Endothelial cell of umbilical vein (primary cell): Measurements from ENCODE around the gene RNF169. TPM values are rescaled to one million over a fixed set of nuclear protein-coding genes. Genes with fewer than 3 reads are reported as not detected.

Experiments used
- BruUV-seq: library from RNA; stranded (reverse); fragments of 400-500 nt; replicated peaks from 2 replicates; lab custom pipeline; 2021; lab: Mats Ljungman, UMichigan
- CTCF ChIA-PET: fragments of 300-600, 350-600 bp; sonication (Branson Sonifier 250); formaldehyde crosslinking; loops from one replicate; lab custom pipeline; 2021; ENCODE audit warnings: antibody characterized with exemption, inconsistent platforms; lab: Charles Lee
- POLR2A ChIA-PET: fragments of 300-600, 350-600 bp; sonication (Branson Sonifier 250); formaldehyde crosslinking; loops from one replicate; lab custom pipeline; 2021; ENCODE audit warnings: antibody characterized with exemption, inconsistent platforms; lab: Charles Lee
- DNase-seq: peaks from one replicate; pipeline ENCODE4 v3.0.0-alpha.2; 2011; ENCODE audit warnings: low read depth, low spot score
- FAIRE-seq: peaks from 2 replicates; lab custom pipeline; 2011; peaks lifted over from hg19 to GRCh38; lab: Jason Lieb, UNC
- H2AFZ ChIP-seq: 2 replicates; pipeline ENCODE4 v1.6.0; 2012; ENCODE audit warnings: low read depth, low read length, control low read depth, inconsistent platforms
- H3K27ac ChIP-seq: 2 replicates; pipeline ENCODE4 v1.5.1; 2011; ENCODE audit warnings: low read depth, mild to moderate bottlenecking, control low read depth, low read length, moderate library complexity; ENCODE audit not compliant: insufficient read depth
- H3K27me3 ChIP-seq, 2 experiments: 2 replicates each; pipeline versions ENCODE4 v1.6.0 to v1.6.1; 2011; ENCODE audit warnings: low read length in 2 of 2, mixed read lengths in 1 of 2; ENCODE audit not compliant: control insufficient read depth in 2 of 2, insufficient read depth in 2 of 2
- H3K36me3 ChIP-seq, 2 experiments: 2 replicates in 1 of 2; 3 replicates in 1 of 2; pipeline ENCODE4 v1.5.1; 2011; ENCODE audit warnings: low read length in 2 of 2, mild to moderate bottlenecking in 1 of 2, moderate library complexity in 1 of 2; ENCODE audit not compliant: control insufficient read depth in 2 of 2, insufficient read depth in 2 of 2; ENCODE audit errors: extremely low read depth in 1 of 2
- H3K4me1 ChIP-seq: 3 replicates; pipeline ENCODE4 v1.5.1; 2011; ENCODE audit warnings: mild to moderate bottlenecking, low read length; ENCODE audit not compliant: control insufficient read depth, insufficient read depth; ENCODE audit errors: extremely low read depth
- H3K4me2 ChIP-seq: 2 replicates; pipeline ENCODE4 v1.6.1; 2011; ENCODE audit warnings: low read length, control low read depth, mixed read lengths; ENCODE audit not compliant: insufficient read depth
- H3K4me3 ChIP-seq, 3 experiments: fragments of 200-600 bp in 1 of 3; sonication (generic), shearing (Covaris generic) in 1 of 3; replicated peaks in 1 of 3; 2 replicates each; pipeline ENCODE4 v1.5.1; 2011 to 2016; ENCODE audit warnings: control low read depth in 3 of 3, low read length in 3 of 3, mild to moderate bottlenecking in 2 of 3, inconsistent platforms in 1 of 3, low read depth in 1 of 3, moderate library complexity in 1 of 3; ENCODE audit not compliant: insufficient read depth in 1 of 3
- H3K79me2 ChIP-seq: 2 replicates; pipeline ENCODE4 v1.6.0; 2012; ENCODE audit warnings: low read length, inconsistent platforms; ENCODE audit not compliant: control insufficient read depth, insufficient read depth
- H3K9ac ChIP-seq: replicated peaks from 2 replicates; pipeline ENCODE3; 2011; ENCODE audit warnings: low read length, control low read depth; ENCODE audit not compliant: insufficient read depth; ENCODE audit errors: extremely low read depth
- H3K9me1 ChIP-seq: replicated peaks from 3 replicates; pipeline ENCODE4 v1.6.0; 2011; ENCODE audit warnings: mild to moderate bottlenecking, low read length; ENCODE audit not compliant: control insufficient read depth, insufficient read depth; ENCODE audit errors: extremely low read depth
- H3K9me3 ChIP-seq: replicated peaks from 2 replicates; pipeline ENCODE4 v1.5.1; 2012; ENCODE audit warnings: low read length, inconsistent platforms; ENCODE audit not compliant: control insufficient read depth, insufficient read depth
- H4K20me1 ChIP-seq: replicated peaks from 2 replicates; pipeline ENCODE3; 2011; ENCODE audit warnings: mild to moderate bottlenecking, low read length; ENCODE audit not compliant: control insufficient read depth, insufficient read depth; ENCODE audit errors: extremely low read depth
- FOS ChIP-seq: IDR thresholded peaks from 2 replicates; pipeline ENCODE4 v1.6.1; 2011; ENCODE audit warnings: mild to moderate bottlenecking, low read length, moderate library complexity, borderline replicate concordance; ENCODE audit not compliant: insufficient read depth
- MYC ChIP-seq: IDR thresholded peaks from one replicate; pipeline ENCODE4 v1.6.1; 2011; ENCODE audit warnings: mild to moderate bottlenecking, low read depth, low read length
- POLR2AphosphoS5 ChIP-seq: IDR thresholded peaks from 2 replicates; pipeline ENCODE4 v1.6.1; 2012; ENCODE audit warnings: low read depth, mild to moderate bottlenecking, control low read depth, low read length, moderate library complexity; ENCODE audit not compliant: insufficient read depth
- dilution Hi-C: fragments of 300-500 bp; cut with MboI; formaldehyde crosslinking; loops from one replicate; pipeline ENCODE4 v1.15.0; 2019; ENCODE audit warnings: low sequenced_read_pairs; ENCODE audit not compliant: extremely low pct_ligation_motif_present
- intact Hi-C: fragments of 100-400 bp; cut with micrococcal nuclease; formaldehyde crosslinking; loops from one replicate; pipeline ENCODE4 v1.10.0; 2022
- polyA plus RNA-seq, 4 experiments: library from polyadenylated mRNA; depleted of rRNA in 3 of 4; stranded (reverse) in 3 of 4; unstranded in 1 of 4; fragments of >200 nt; gene quantifications; 2 replicates each; pipeline versions ENCODE4 v1.2.1 to v1.2.3, GENCODE V29; 2011 to 2012; ENCODE audit warnings: missing spikeins in 1 of 4
- total RNA-seq: library from RNA; stranded (reverse); gene quantifications from 2 replicates; pipeline ENCODE4 v1.2.3, GENCODE V29; 2021
- TF ChIP-seq, protein P1 (sequence below): IDR thresholded peaks from 2 replicates; pipeline ENCODE4 v1.6.1; 2011; ENCODE audit not compliant: insufficient read depth, insufficient read length

The RNF169 gene
- total and polyA plus RNA-seq, 2 donors (not counting 3 experiments of a cell fraction or from before 2014, with no cell fraction given), result 5.8 to 21.3 TPM

DNA sequence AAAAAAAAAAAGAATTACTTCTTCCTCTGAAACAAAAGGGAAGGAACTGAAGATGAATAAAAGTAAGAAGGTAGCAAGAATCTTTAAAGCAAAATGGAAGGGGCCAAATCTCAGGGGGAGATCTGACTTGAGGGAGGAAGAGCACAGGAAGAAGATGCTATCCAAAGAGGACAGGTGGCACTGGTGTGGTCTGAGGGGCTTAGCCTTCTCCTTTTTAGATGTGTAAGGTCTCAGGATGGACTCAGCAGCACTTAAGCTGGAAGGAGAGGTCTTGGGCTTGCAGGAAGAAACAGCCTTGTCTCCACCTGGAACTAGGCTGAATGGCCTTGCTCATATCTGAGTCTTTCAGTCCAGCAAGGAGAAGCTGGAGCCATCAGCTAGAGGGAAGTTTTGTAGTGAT, 5.0 kb upstream of the RNF169 start:
- intact Hi-C loops, result no loop called here

DNA sequence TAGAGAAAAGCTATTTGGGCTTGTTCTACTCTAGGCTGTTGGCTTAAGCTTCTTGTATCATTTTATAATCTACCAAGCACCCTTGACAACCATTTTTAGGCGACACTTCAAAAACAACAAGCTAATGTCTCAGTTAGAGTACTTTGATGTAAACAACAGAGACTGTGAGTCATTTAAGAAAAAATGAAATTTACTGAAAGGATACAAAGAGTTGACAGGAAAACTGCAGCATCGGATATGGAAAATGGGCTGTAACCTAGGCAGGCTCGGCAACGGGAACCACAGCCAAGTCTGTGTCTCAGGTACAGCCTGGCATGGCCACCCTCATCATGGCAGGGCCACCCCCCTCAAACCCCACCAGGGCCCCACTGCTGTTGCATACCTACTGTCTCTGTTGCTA, 4.4 kb upstream of the RNF169 start:
- ChIA-PET POLR2A (no interaction called here), CTCF (interaction anchor here (1.1 to 3.3 kb wide), 7 partner anchors 11 to 291 kb away, joined by 3 to 13 read pairs (median 5); no protein-coding TSS in a partner anchor)
- H3K79me2 ChIP-seq, result peaks cover 2% of the 10 kb centered on the region
- peak; percentile 24 for FAIRE-seq
- H3K27ac ChIP-seq, result no peak overlapping the region
- no peaks in the 10 kb centered on the region for H3K9me1 ChIP-seq
- peaks cover under 1 to 2% of the 10 kb centered on the region in 2 experiments for H3K27me3 ChIP-seq
- H4K20me1 ChIP-seq, result no peaks in the 10 kb centered on the region
- no peaks in the 10 kb centered on the region for H3K36me3 ChIP-seq
- DNase-seq, result peak; percentile 48
- H3K4me3 ChIP-seq, result no peak overlapping the region
- peaks cover 6% of the 10 kb centered on the region for H3K4me1 ChIP-seq
- H3K9me3 ChIP-seq, result no peaks in the 10 kb centered on the region
- intact Hi-C loops, result no loop called here
- no peak overlapping the region for H3K4me2 ChIP-seq
- no peak overlapping the region for H2AFZ ChIP-seq
- BruUV-seq, result no TSS peak
- TF ChIP-seq POLR2AphosphoS5, result no peak
- TF ChIP-seq FOS, result peak; percentile 26
- H3K9ac ChIP-seq, result no peak overlapping the region
- dilution Hi-C loops, result no loop called here

More for the DNA sequence above, 5.0 kb upstream of the RNF169 start:
- H3K9me1 ChIP-seq, result no peaks in the 10 kb centered on the region
- DNase-seq (no peak), FAIRE-seq (no peak)
- CTCF ChIA-PET, result interaction anchor here (1.5 to 3.3 kb wide), 4 partner anchors 11 to 43 kb away, joined by 4 to 13 read pairs (median 7); no protein-coding TSS in a partner anchor
- POLR2A ChIA-PET, result no interaction called here
- no peaks in the 10 kb centered on the region for H3K79me2 ChIP-seq
- H4K20me1 ChIP-seq, result no peaks in the 10 kb centered on the region
- H3K36me3 ChIP-seq, result no peaks in the 10 kb centered on the region
- no peak overlapping the region for H3K9ac ChIP-seq
- TF ChIP-seq MYC (no peak), FOS (no peak), POLR2AphosphoS5 (no peak)
- TF ChIP-seq, protein P1, sequence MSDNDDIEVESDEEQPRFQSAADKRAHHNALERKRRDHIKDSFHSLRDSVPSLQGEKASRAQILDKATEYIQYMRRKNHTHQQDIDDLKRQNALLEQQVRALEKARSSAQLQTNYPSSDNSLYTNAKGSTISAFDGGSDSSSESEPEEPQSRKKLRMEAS, result no peak
- no peak overlapping the region for H2AFZ ChIP-seq
- dilution Hi-C loops, result no loop called here
- peaks cover 3 to 6% of the 10 kb centered on the region in 2 experiments for H3K27me3 ChIP-seq
- H3K4me2 ChIP-seq, result no peak overlapping the region
- no peaks in the 10 kb centered on the region for H3K9me3 ChIP-seq
- H3K4me3 ChIP-seq, result no peak overlapping the region
- H3K27ac ChIP-seq, result no peak overlapping the region
- no TSS peak for BruUV-seq
- peaks cover 6% of the 10 kb centered on the region for H3K4me1 ChIP-seq
